Astrocyte (in vitro differentiated cells and primary cell): ENCODE data around the gene MAST1. TPM values are rescaled to one million over a fixed set of nuclear protein-coding genes. Genes with fewer than 3 reads are reported as not detected.

Source experiments
- DNase-seq: peaks from one replicate; pipeline ENCODE4 v3.0.0-alpha.2; 2010; ENCODE audit warnings: low read depth
- FAIRE-seq: peaks from 2 replicates; lab custom pipeline; 2011; peaks lifted over from hg19 to GRCh38; lab: Jason Lieb, UNC
- H2AFZ ChIP-seq: 2 replicates; pipeline ENCODE4 v1.6.0; 2012; ENCODE audit warnings: low read depth, low read length, inconsistent platforms
- H3K27ac ChIP-seq: 2 replicates; pipeline ENCODE4 v1.5.1; 2011; ENCODE audit warnings: low read depth, low read length, inconsistent platforms
- H3K27me3 ChIP-seq: 2 replicates; pipeline ENCODE4 v1.6.0; 2011; ENCODE audit warnings: low read length, inconsistent platforms; ENCODE audit not compliant: insufficient read depth
- H3K36me3 ChIP-seq: 2 replicates; pipeline ENCODE4 v1.5.1; 2011; ENCODE audit warnings: low read length, inconsistent platforms; ENCODE audit not compliant: insufficient read depth
- H3K4me1 ChIP-seq: 2 replicates; pipeline ENCODE4 v1.5.1; 2011; ENCODE audit warnings: low read length, inconsistent platforms; ENCODE audit not compliant: insufficient read depth
- H3K4me2 ChIP-seq: 2 replicates; pipeline ENCODE4 v1.6.0; 2012; ENCODE audit warnings: low read length, inconsistent platforms
- H3K4me3 ChIP-seq: 2 replicates; pipeline ENCODE4 v1.5.1; 2011; ENCODE audit warnings: low read depth, mild to moderate bottlenecking, low read length, inconsistent platforms; ENCODE audit not compliant: insufficient read depth
- H3K79me2 ChIP-seq: 2 replicates; pipeline ENCODE4 v1.6.0; 2012; ENCODE audit warnings: mild to moderate bottlenecking, low read length, inconsistent platforms; ENCODE audit not compliant: insufficient read depth
- H3K9ac ChIP-seq: 2 replicates; pipeline ENCODE4 v1.6.0; 2012; ENCODE audit warnings: mild to moderate bottlenecking, low read length, inconsistent platforms
- H3K9me3 ChIP-seq: 2 replicates; pipeline ENCODE4 v1.5.1; 2012; ENCODE audit warnings: low read depth, mild to moderate bottlenecking, low read length, inconsistent platforms; ENCODE audit not compliant: insufficient read depth
- H4K20me1 ChIP-seq: 2 replicates; pipeline ENCODE4 v1.6.0; 2012; ENCODE audit warnings: low read length, inconsistent platforms; ENCODE audit not compliant: insufficient read depth
- H3K27ac Mint-ChIP-seq: one replicate; pipeline ENCODE4 v1.8.0; 2021; ENCODE audit warnings: mild to moderate bottlenecking, mixed read lengths; ENCODE audit not compliant: unreplicated experiment
- H3K27me3 Mint-ChIP-seq: one replicate; pipeline ENCODE4 v1.8.0; 2021; ENCODE audit warnings: low read depth, mixed read lengths; ENCODE audit not compliant: unreplicated experiment
- H3K36me3 Mint-ChIP-seq: one replicate; pipeline ENCODE4 v1.8.0; 2021; ENCODE audit warnings: low read depth, mixed read lengths; ENCODE audit not compliant: unreplicated experiment
- H3K4me1 Mint-ChIP-seq: one replicate; pipeline ENCODE4 v1.8.0; 2021; ENCODE audit warnings: low read depth, mixed read lengths; ENCODE audit not compliant: unreplicated experiment
- H3K4me3 Mint-ChIP-seq: one replicate; pipeline ENCODE4 v1.8.0; 2021; ENCODE audit warnings: mild to moderate bottlenecking, moderate library complexity, mixed read lengths; ENCODE audit not compliant: unreplicated experiment
- H3K9me3 Mint-ChIP-seq: one replicate; pipeline ENCODE4 v1.8.0; 2021; ENCODE audit warnings: mild to moderate bottlenecking, mixed read lengths; ENCODE audit not compliant: unreplicated experiment
- CTCF ChIP-seq: IDR thresholded peaks from 2 replicates; pipeline ENCODE4 v1.5.1; 2011; ENCODE audit warnings: low read depth, mild to moderate bottlenecking, inconsistent platforms, low read length, moderate library complexity; ENCODE audit not compliant: insufficient read depth
- EZH2 ChIP-seq: IDR thresholded peaks from 2 replicates; pipeline ENCODE4 v1.6.1; 2012; ENCODE audit warnings: mild to moderate bottlenecking, low read length, inconsistent platforms; ENCODE audit not compliant: insufficient read depth
- total RNA-seq: library from RNA; stranded (reverse); gene quantifications from 2 replicates; pipeline ENCODE4 v1.2.1, GENCODE V29; 2021

Gene MAST1
- total RNA-seq, 1 donor from 2014 or later: 5.4 TPM

GRCh38 chr19:12866416-12867119, 28.3 kb downstream of the MAST1 start:
- no peak overlapping the region for H2AFZ ChIP-seq
- FAIRE-seq: no peak
- Mint-ChIP-seq H3K4me3 (no peak overlapping the region), H3K9me3 (no peaks in the 10 kb centered on the region), H3K4me1 (no peaks in the 10 kb centered on the region), H3K27me3 (peaks cover 2% of the 10 kb centered on the region), H3K36me3 (peaks cover 13% of the 10 kb centered on the region), H3K27ac (no peak overlapping the region)
- no peaks in the 10 kb centered on the region for H3K9me3 ChIP-seq
- no peak for TF ChIP-seq CTCF
- no peak for TF ChIP-seq EZH2
- peaks cover 3% of the 10 kb centered on the region for H3K4me1 ChIP-seq
- H3K4me3 ChIP-seq: no peak overlapping the region
- DNase-seq: no peak
- H3K4me2 ChIP-seq: no peak overlapping the region
- H3K36me3 ChIP-seq: no peaks in the 10 kb centered on the region
- no peaks in the 10 kb centered on the region for H3K79me2 ChIP-seq
- H3K27ac ChIP-seq: no peak overlapping the region
- H4K20me1 ChIP-seq: no peaks in the 10 kb centered on the region
- H3K9ac ChIP-seq: no peak overlapping the region
- H3K27me3 ChIP-seq: peaks cover 4% of the 10 kb centered on the region

GRCh38 chr19:12867120-12868099, 29.1 kb downstream of the MAST1 start:
- Histone ChIP-seq H3K4me3 (peak overlapping the region; percentile 29), H3K79me2 (no peaks in the 10 kb centered on the region), H3K9me3 (no peaks in the 10 kb centered on the region), H3K4me2 (peak overlapping the region; percentile 86), H3K9ac (peak overlapping the region; percentile 57), H3K27ac (no peak overlapping the region), H2AFZ (peak overlapping the region; percentile 90), H3K27me3 (peaks cover 4% of the 10 kb centered on the region), H3K36me3 (no peaks in the 10 kb centered on the region), H4K20me1 (no peaks in the 10 kb centered on the region), H3K4me1 (peaks cover 3% of the 10 kb centered on the region)
- Mint-ChIP-seq H3K36me3 (peaks cover 16% of the 10 kb centered on the region), H3K27ac (peak overlapping the region; percentile 78), H3K4me3 (peak overlapping the region; percentile 66), H3K9me3 (peaks cover 2% of the 10 kb centered on the region), H3K4me1 (no peaks in the 10 kb centered on the region), H3K27me3 (peaks cover 2% of the 10 kb centered on the region)
- TF ChIP-seq CTCF (no peak), EZH2 (no peak)
- FAIRE-seq (no peak), DNase-seq (peak; percentile 7)
